Adrenal gland (tissue), 5 donors: Measurements from ENCODE around the gene KAT6B.

Experiments used
- POLR2A ChIP-seq, 2 donors: fragments of 450-650 bp; IDR thresholded peaks; one replicate each; pipeline ENCODE4 v1.6.1; 2017; ENCODE audit warnings: antibody characterized with exemption in 2 of 2, mild to moderate bottlenecking in 2 of 2, moderate library complexity in 1 of 2
- TF ChIP-seq, protein P1 (sequence below), 6 experiments: fragments of 450-650 bp in 4 of 6; fragments of 200-600 bp in 2 of 6; sonication (generic) in 1 of 6; IDR thresholded peaks; 1 replicate in 5 of 6; 2 replicates in 1 of 6; pipeline versions ENCODE4 v1.5.1 to v1.8.0; 2016 to 2021; ENCODE audit warnings: antibody characterized with exemption in 6 of 6, mild to moderate bottlenecking in 2 of 6, moderate library complexity in 1 of 6
- donor health status: DM: no; HTN: no; CAD: no.

DNA sequence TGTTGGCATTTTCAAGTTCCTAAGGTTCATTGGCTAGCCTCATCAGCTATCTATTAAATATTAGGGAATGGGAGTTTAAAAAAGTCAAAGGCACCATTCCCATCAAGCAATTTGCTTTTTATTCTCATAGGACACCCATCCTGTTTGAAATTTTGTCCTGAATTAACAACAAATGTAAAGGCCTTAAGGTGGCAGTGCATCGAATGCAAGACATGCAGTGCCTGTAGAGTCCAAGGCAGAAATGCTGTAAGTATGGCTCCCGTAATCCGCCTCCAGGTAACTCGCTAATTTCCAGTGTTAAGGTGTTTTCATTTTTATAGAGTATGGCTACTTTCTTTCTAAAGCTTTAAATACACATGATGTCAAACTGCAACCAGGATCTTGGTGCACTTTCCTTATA is 143.1 kb downstream of the KAT6B start:
- TF ChIP-seq, protein P1, sequence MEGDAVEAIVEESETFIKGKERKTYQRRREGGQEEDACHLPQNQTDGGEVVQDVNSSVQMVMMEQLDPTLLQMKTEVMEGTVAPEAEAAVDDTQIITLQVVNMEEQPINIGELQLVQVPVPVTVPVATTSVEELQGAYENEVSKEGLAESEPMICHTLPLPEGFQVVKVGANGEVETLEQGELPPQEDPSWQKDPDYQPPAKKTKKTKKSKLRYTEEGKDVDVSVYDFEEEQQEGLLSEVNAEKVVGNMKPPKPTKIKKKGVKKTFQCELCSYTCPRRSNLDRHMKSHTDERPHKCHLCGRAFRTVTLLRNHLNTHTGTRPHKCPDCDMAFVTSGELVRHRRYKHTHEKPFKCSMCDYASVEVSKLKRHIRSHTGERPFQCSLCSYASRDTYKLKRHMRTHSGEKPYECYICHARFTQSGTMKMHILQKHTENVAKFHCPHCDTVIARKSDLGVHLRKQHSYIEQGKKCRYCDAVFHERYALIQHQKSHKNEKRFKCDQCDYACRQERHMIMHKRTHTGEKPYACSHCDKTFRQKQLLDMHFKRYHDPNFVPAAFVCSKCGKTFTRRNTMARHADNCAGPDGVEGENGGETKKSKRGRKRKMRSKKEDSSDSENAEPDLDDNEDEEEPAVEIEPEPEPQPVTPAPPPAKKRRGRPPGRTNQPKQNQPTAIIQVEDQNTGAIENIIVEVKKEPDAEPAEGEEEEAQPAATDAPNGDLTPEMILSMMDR (IDR thresholded peaks at IDR 0.05) = no peak
- TF ChIP-seq POLR2A (IDR thresholded peaks at IDR 0.05) = no peak
